ENCODE measurements around the gene VSTM2B.

The VSTM2B gene

GRCh38 chr19:29497686-29498436 lies 27.9 kb upstream of the VSTM2B start:
- DNase-seq, result no peak

- DNase-seq, result no peak
Observed at GRCh38 chr19:29499261-29499920, 26.4 kb upstream of the VSTM2B start.

- DNase-seq, result no peak
Observed at GRCh38 chr19:29499921-29500590, 25.7 kb upstream of the VSTM2B start.

- no peak for DNase-seq
Observed at GRCh38 chr19:29501816-29502580, 23.8 kb upstream of the VSTM2B start.

GRCh38 chr19:29502581-29502850 lies 23.3 kb upstream of the VSTM2B start:
- DNase-seq, result no peak

GRCh38 chr19:29503140-29503758 lies 22.5 kb upstream of the VSTM2B start:
- DNase-seq, result no peak

- DNase-seq, result no peak
Observed at GRCh38 chr19:29503785-29504184, 22.0 kb upstream of the VSTM2B start.

- no peak for DNase-seq
Observed at GRCh38 chr19:29504454-29504853, 21.3 kb upstream of the VSTM2B start.

- no peak for DNase-seq
Observed at GRCh38 chr19:29505097-29505824, 20.5 kb upstream of the VSTM2B start.

- no peak for DNase-seq
Observed at GRCh38 chr19:29506619-29506911, 19.2 kb upstream of the VSTM2B start.

GRCh38 chr19:29507081-29507860 lies 18.5 kb upstream of the VSTM2B start:
- no peak for DNase-seq

GRCh38 chr19:29508181-29508580 lies 17.6 kb upstream of the VSTM2B start:
- no peak for DNase-seq

- DNase-seq, result no peak
Observed at GRCh38 chr19:29509456-29509855, 16.3 kb upstream of the VSTM2B start.

GRCh38 chr19:29510701-29511265 lies 15.0 kb upstream of the VSTM2B start:
- DNase-seq, result no peak

- no peak for DNase-seq
Observed at GRCh38 chr19:29511768-29512167, 14.0 kb upstream of the VSTM2B start.

GRCh38 chr19:29512748-29513147 lies 13.0 kb upstream of the VSTM2B start:
- no peak for DNase-seq

- DNase-seq, result no peak
Observed at GRCh38 chr19:29514525-29515232, 11.1 kb upstream of the VSTM2B start.

GRCh38 chr19:29515233-29515619 lies 10.6 kb upstream of the VSTM2B start:
- no peak for DNase-seq

- DNase-seq, result no peak
Observed at GRCh38 chr19:29515706-29516357, 10.0 kb upstream of the VSTM2B start.

GRCh38 chr19:29516358-29516725 lies 9.5 kb upstream of the VSTM2B start:
- no peak for DNase-seq
